ENCODE results near the gene HELB.

DNA sequence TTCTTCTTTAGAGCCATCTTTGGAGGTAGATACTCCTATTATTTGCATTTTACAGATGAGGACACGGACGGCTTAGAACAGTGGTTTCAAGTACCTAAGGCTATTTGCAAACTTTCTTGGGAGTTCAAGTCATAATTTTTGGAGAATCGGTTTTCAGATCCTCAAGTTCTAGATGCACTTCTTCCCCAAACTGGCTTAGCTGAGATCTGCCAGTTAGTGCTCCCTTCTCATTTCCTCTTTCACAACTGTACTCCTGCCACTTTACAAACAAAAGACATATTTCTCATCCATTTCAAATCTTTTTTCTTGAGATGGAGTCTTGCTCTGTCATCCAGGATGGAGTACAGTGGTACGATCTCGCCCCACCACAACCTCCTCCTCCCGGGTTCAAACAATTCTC lies 77.3 kb downstream of the HELB start:
- TF ChIP-seq, protein P1, sequence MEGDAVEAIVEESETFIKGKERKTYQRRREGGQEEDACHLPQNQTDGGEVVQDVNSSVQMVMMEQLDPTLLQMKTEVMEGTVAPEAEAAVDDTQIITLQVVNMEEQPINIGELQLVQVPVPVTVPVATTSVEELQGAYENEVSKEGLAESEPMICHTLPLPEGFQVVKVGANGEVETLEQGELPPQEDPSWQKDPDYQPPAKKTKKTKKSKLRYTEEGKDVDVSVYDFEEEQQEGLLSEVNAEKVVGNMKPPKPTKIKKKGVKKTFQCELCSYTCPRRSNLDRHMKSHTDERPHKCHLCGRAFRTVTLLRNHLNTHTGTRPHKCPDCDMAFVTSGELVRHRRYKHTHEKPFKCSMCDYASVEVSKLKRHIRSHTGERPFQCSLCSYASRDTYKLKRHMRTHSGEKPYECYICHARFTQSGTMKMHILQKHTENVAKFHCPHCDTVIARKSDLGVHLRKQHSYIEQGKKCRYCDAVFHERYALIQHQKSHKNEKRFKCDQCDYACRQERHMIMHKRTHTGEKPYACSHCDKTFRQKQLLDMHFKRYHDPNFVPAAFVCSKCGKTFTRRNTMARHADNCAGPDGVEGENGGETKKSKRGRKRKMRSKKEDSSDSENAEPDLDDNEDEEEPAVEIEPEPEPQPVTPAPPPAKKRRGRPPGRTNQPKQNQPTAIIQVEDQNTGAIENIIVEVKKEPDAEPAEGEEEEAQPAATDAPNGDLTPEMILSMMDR (IDR thresholded peaks at IDR 0.05; ENCODE audit: low read depth, low read length, missing input control): no peak
- TF ChIP-seq GABPA (IDR thresholded peaks at IDR 0.05 in 1 of 2, conservative IDR thresholded peaks at IDR 0.05 in 1 of 2): no peak
- TF ChIP-seq, protein P2, sequence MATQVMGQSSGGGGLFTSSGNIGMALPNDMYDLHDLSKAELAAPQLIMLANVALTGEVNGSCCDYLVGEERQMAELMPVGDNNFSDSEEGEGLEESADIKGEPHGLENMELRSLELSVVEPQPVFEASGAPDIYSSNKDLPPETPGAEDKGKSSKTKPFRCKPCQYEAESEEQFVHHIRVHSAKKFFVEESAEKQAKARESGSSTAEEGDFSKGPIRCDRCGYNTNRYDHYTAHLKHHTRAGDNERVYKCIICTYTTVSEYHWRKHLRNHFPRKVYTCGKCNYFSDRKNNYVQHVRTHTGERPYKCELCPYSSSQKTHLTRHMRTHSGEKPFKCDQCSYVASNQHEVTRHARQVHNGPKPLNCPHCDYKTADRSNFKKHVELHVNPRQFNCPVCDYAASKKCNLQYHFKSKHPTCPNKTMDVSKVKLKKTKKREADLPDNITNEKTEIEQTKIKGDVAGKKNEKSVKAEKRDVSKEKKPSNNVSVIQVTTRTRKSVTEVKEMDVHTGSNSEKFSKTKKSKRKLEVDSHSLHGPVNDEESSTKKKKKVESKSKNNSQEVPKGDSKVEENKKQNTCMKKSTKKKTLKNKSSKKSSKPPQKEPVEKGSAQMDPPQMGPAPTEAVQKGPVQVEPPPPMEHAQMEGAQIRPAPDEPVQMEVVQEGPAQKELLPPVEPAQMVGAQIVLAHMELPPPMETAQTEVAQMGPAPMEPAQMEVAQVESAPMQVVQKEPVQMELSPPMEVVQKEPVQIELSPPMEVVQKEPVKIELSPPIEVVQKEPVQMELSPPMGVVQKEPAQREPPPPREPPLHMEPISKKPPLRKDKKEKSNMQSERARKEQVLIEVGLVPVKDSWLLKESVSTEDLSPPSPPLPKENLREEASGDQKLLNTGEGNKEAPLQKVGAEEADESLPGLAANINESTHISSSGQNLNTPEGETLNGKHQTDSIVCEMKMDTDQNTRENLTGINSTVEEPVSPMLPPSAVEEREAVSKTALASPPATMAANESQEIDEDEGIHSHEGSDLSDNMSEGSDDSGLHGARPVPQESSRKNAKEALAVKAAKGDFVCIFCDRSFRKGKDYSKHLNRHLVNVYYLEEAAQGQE (IDR thresholded peaks at IDR 0.05): no peak
- TF ChIP-seq YY1 (IDR thresholded peaks at IDR 0.05): no peak
- no peak for TF ChIP-seq RXRA (IDR thresholded peaks at IDR 0.05)
